ENCODE measurements around the gene AGPS.

DNA sequence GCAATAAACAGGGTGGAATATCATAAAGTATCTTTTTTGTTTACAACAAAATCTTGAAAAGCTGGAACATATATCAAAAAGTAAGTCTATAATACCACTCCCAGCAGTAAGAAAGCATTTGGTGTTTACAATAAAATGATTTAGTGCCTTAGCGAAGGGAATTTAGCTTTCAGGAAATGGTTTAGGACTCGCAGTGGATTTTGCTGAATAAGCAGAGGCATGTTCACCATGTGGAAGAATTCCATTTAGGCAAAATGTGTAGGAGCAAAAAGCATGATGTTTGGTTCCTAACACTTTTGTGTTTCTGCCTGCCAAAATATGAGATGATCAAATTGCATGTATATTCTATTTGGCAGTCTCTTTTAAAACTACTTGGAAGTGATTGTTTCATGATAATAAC lies 163.6 kb downstream of the AGPS start:
- TF ChIP-seq, protein P1, sequence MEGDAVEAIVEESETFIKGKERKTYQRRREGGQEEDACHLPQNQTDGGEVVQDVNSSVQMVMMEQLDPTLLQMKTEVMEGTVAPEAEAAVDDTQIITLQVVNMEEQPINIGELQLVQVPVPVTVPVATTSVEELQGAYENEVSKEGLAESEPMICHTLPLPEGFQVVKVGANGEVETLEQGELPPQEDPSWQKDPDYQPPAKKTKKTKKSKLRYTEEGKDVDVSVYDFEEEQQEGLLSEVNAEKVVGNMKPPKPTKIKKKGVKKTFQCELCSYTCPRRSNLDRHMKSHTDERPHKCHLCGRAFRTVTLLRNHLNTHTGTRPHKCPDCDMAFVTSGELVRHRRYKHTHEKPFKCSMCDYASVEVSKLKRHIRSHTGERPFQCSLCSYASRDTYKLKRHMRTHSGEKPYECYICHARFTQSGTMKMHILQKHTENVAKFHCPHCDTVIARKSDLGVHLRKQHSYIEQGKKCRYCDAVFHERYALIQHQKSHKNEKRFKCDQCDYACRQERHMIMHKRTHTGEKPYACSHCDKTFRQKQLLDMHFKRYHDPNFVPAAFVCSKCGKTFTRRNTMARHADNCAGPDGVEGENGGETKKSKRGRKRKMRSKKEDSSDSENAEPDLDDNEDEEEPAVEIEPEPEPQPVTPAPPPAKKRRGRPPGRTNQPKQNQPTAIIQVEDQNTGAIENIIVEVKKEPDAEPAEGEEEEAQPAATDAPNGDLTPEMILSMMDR (IDR thresholded peaks at IDR 0.05), result no peak
- TF ChIP-seq POLR2A (IDR thresholded peaks at IDR 0.05), result no peak

All from heart left ventricle (tissue), 13 donors.